K562 (cell line): ENCODE data around the gene COQ8A. TPM values are rescaled to one million over a fixed set of nuclear protein-coding genes. Genes with fewer than 3 reads are reported as not detected.

Experiments used
- ATAC-seq: fragments of 200-7000 bp; cut with Tn5 transposase; 3 replicates; pipeline ENCODE4 v1.9.1; 2020; ENCODE audit warnings: moderate library complexity
- BruUV-seq: library from RNA; stranded (reverse); fragments of 400-500 nt; replicated peaks from 2 replicates; lab custom pipeline; 2021; lab: Mats Ljungman, UMichigan
- CTCF ChIA-PET: fragments of 300-600 bp; formaldehyde crosslinking; extraction: SDS; loops from one replicate; lab custom pipeline; 2021; ENCODE audit warnings: low intra/inter-chr PET ratio; lab: Yijun Ruan, JAX
- POLR2A ChIA-PET: fragments of 300-600, 350-650 bp; sonication (Branson Sonifier 250); formaldehyde crosslinking; extraction: SDS; loops from one replicate; lab custom pipeline; 2021; ENCODE audit warnings: antibody characterized with exemption, inconsistent platforms; lab: Yijun Ruan, JAX
- DNase-seq, 4 experiments: peaks; one replicate each; pipeline versions ENCODE4 v3.0.0 to v3.0.0-alpha.2; 2011 to 2018; ENCODE audit warnings: low spot score in 3 of 4, mixed read lengths in 3 of 4; ENCODE audit errors: extremely low read depth in 1 of 4
- FAIRE-seq: peaks from 2 replicates; lab custom pipeline; 2011; peaks lifted over from hg19 to GRCh38; lab: Jason Lieb, UNC
- H2AFZ ChIP-seq: 2 replicates; pipeline ENCODE4 v1.6.0; 2011; ENCODE audit warnings: low read depth, low read length, control low read depth, inconsistent platforms
- H3K27ac ChIP-seq: fragments of 200-600 bp; 3 replicates; pipeline ENCODE4 v1.8.0; 2011; ENCODE audit warnings: low read depth, mild to moderate bottlenecking, control low read depth, inconsistent platforms, low read length, moderate library complexity, mixed read lengths; ENCODE audit errors: extremely low read depth
- H3K27me3 ChIP-seq, 2 experiments: fragments of 300-600 bp in 1 of 2; 2 replicates in 1 of 2; 3 replicates in 1 of 2; pipeline versions ENCODE4 v1.6.0 to v1.8.0; 2011; ENCODE audit warnings: inconsistent platforms in 2 of 2, low read length in 2 of 2, mild to moderate bottlenecking in 1 of 2, mixed read lengths in 1 of 2, moderate library complexity in 1 of 2; ENCODE audit not compliant: control insufficient read depth in 2 of 2, insufficient read depth in 2 of 2
- H3K36me3 ChIP-seq: fragments of 300-600 bp; 3 replicates; pipeline ENCODE4 v1.8.0; 2011; ENCODE audit warnings: mild to moderate bottlenecking, low read length, inconsistent platforms; ENCODE audit not compliant: control insufficient read depth, insufficient read depth
- H3K4me1 ChIP-seq, 2 experiments: fragments of 200-600 bp in 1 of 2; replicated peaks in 1 of 2; 2 replicates in 1 of 2; 3 replicates in 1 of 2; pipeline versions ENCODE4 v1.5.1 to v1.8.0; 2011; ENCODE audit warnings: inconsistent platforms in 2 of 2, low read length in 2 of 2, mild to moderate bottlenecking in 1 of 2, mixed read lengths in 1 of 2, moderate library complexity in 1 of 2; ENCODE audit not compliant: control insufficient read depth in 2 of 2, insufficient read depth in 2 of 2
- H3K4me2 ChIP-seq: 2 replicates; pipeline ENCODE4 v1.6.1; 2011; ENCODE audit warnings: low read length, control low read depth, inconsistent platforms, mixed read lengths; ENCODE audit not compliant: insufficient read depth
- H3K4me3 ChIP-seq: fragments of 200-600 bp; sonication (generic), shearing (Covaris generic); 2 replicates; pipeline ENCODE4 v1.5.1; 2016; ENCODE audit warnings: control low read depth, inconsistent platforms
- H3K79me2 ChIP-seq: fragments of 200-600 bp; 3 replicates; pipeline ENCODE4 v1.8.0; 2011; ENCODE audit warnings: low read length, inconsistent platforms; ENCODE audit not compliant: control insufficient read depth, insufficient read depth
- H3K9ac ChIP-seq, 2 experiments: 2 replicates each; pipeline versions ENCODE4 v1.6.0 to v1.6.1; 2011; ENCODE audit warnings: low read depth in 2 of 2, low read length in 2 of 2, control low read depth in 1 of 2, inconsistent platforms in 1 of 2, mild to moderate bottlenecking in 1 of 2, mixed read lengths in 1 of 2; ENCODE audit not compliant: insufficient read depth in 1 of 2
- H3K9me1 ChIP-seq: one replicate; pipeline ENCODE4 v1.6.0; 2011; ENCODE audit warnings: inconsistent platforms, mild to moderate bottlenecking, low read length, moderate library complexity; ENCODE audit not compliant: control insufficient read depth, insufficient read depth
- H3K9me3 ChIP-seq: replicated peaks from 2 replicates; pipeline ENCODE4 v1.5.1; 2011; ENCODE audit warnings: low read depth, low read length, inconsistent platforms; ENCODE audit not compliant: control insufficient read depth, insufficient read depth
- H4K20me1 ChIP-seq: replicated peaks from 2 replicates; pipeline ENCODE4 v1.6.1; 2011; ENCODE audit warnings: low read length, inconsistent platforms, mixed read lengths; ENCODE audit not compliant: control insufficient read depth, insufficient read depth
- C11orf30 ChIP-seq: fragments of 450-650 bp; IDR thresholded peaks from 2 replicates; pipeline ENCODE4 v1.6.1; 2016; ENCODE audit warnings: low read depth, mild to moderate bottlenecking
- CEBPB ChIP-seq: fragments of 450-650 bp; IDR thresholded peaks from 2 replicates; pipeline ENCODE4 v1.6.1; 2016; ENCODE audit warnings: missing genetic modification characterization, missing compliant biosample characterization
- HSF4 ChIP-seq: fragments of 250-450 bp; sonication (Bioruptor Pico); IDR thresholded peaks from 2 replicates; pipeline ENCODE4 v2.1.2; 2022; ENCODE audit warnings: mild to moderate bottlenecking, moderate library complexity, borderline replicate concordance
- MAZ ChIP-seq, 2 experiments: fragments of 450-650 bp in 1 of 2; sonication (generic) in 1 of 2; formaldehyde crosslinking; IDR thresholded peaks in 1 of 2; conservative IDR thresholded peaks in 1 of 2; 2 replicates each; pipeline versions ENCODE4 v1.4.0 to v1.5.0; 2020; ENCODE audit warnings: mild to moderate bottlenecking in 1 of 2, missing genetic modification reagents in 1 of 2
- NCOA4 ChIP-seq: fragments of 450-650 bp; IDR thresholded peaks from 2 replicates; pipeline ENCODE4 v1.6.1; 2018; ENCODE audit warnings: mild to moderate bottlenecking; ENCODE audit not compliant: partially characterized antibody
- ZFP91 ChIP-seq: sonication (generic); formaldehyde crosslinking; IDR thresholded peaks from 2 replicates; pipeline ENCODE4 v1.8.0; 2022; ENCODE audit warnings: mild to moderate bottlenecking, missing genetic modification reagents
- WGBS: fragments of 100-300 bp; shearing (Covaris generic); methylation state at CpG from one replicate; pipeline ENCODE4 v1.1.6; 2016; ENCODE audit warnings: low coverage, mixed read lengths; ENCODE audit not compliant: insufficient coverage; ENCODE audit errors: missing lambda C conversion rate; 5-methylcytosine and 5-hydroxymethylcytosine counted together
- in situ Hi-C: fragments of 300-500 bp; cut with MboI; formaldehyde crosslinking; loops from 4 replicates; pipeline ENCODE4 v1.15.0; 2018; ENCODE audit warnings: inconsistent platforms, mixed read lengths
- intact Hi-C: fragments of 100-400 bp; cut with micrococcal nuclease; formaldehyde crosslinking; loops from 2 replicates; pipeline ENCODE4 v1.14.2; 2022
- polyA plus RNA-seq, 8 experiments: library from polyadenylated mRNA; depleted of rRNA in 4 of 8; stranded (reverse) in 5 of 8; unstranded in 3 of 8; fragments of >200 nt; fragmentation: Nextera tagmentation in 2 of 8; fragmentation: Illumina TruSeq in 1 of 8; extraction: Ambion mirVana in 2 of 8; extraction: Trizol in 1 of 8; gene quantifications; 2 replicates each; pipeline versions ENCODE4 v1.2.1 to v1.2.3, GENCODE V29; 2011 to 2014; ENCODE audit warnings: inconsistent platforms in 1 of 8, missing spikeins in 1 of 8
- total RNA-seq, 7 experiments: library from RNA; depleted of rRNA in 6 of 7; stranded (reverse); fragments of >200 nt in 6 of 7; fragmentation: Illumina TruSeq in 2 of 7; extraction: Trizol in 2 of 7; gene quantifications; 2 replicates each; pipeline versions ENCODE4 v1.2.1 to v1.2.3, GENCODE V29; 2011 to 2021; ENCODE audit warnings: low replicate concordance in 1 of 7
- TF ChIP-seq, protein P1 (sequence below): fragments of 450-650 bp; IDR thresholded peaks from 2 replicates; pipeline ENCODE4 v1.6.1; 2016; ENCODE audit warnings: borderline replicate concordance

Gene COQ8A
- total and polyA plus RNA-seq, 9 of the 15 experiments (the other 6 are each of a cell fraction or from before 2014, with no cell fraction given): 2.6 to 54.3 (median 32.4) TPM

GRCh38 chr1:226973371-226973897 lies 33.3 kb downstream of the COQ8A start (continued):
- TF ChIP-seq, protein P1, sequence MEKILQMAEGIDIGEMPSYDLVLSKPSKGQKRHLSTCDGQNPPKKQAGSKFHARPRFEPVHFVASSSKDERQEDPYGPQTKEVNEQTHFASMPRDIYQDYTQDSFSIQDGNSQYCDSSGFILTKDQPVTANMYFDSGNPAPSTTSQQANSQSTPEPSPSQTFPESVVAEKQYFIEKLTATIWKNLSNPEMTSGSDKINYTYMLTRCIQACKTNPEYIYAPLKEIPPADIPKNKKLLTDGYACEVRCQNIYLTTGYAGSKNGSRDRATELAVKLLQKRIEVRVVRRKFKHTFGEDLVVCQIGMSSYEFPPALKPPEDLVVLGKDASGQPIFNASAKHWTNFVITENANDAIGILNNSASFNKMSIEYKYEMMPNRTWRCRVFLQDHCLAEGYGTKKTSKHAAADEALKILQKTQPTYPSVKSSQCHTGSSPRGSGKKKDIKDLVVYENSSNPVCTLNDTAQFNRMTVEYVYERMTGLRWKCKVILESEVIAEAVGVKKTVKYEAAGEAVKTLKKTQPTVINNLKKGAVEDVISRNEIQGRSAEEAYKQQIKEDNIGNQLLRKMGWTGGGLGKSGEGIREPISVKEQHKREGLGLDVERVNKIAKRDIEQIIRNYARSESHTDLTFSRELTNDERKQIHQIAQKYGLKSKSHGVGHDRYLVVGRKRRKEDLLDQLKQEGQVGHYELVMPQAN: no peak
- TF ChIP-seq C11orf30: no peak

GRCh38 chr1:226973898-226974543 lies 33.9 kb downstream of the COQ8A start:
- 53% methylated on average over 11 of the region's 11 CpGs for WGBS
- H3K4me1 ChIP-seq: peaks cover 0 to 6% of the 10 kb centered on the region in 2 experiments; a peak in 1 of 5 replicates
- no peaks in the 10 kb centered on the region for H3K9me1 ChIP-seq
- H3K36me3 ChIP-seq: peaks cover 8% of the 10 kb centered on the region; the same call in 2 of the 3 replicates
- ChIA-PET POLR2A (interaction anchor here (0.7 to 1.0 kb wide), 2 partner anchors 15 to 55 kb away, joined by 3 to 4 read pairs; no protein-coding TSS in a partner anchor), CTCF (no interaction called here)
- no peak overlapping the region for H3K4me3 ChIP-seq
- DNase-seq: no peak
- H3K4me2 ChIP-seq: no peak overlapping the region
- no peaks in the 10 kb centered on the region for H3K79me2 ChIP-seq
- no peaks in the 10 kb centered on the region for H3K27me3 ChIP-seq
- H4K20me1 ChIP-seq: no peaks in the 10 kb centered on the region; the same call in 1 of the 2 replicates
- TF ChIP-seq HSF4 (CRISPR knock-in tag) (no peak), ZFP91 (CRISPR knock-in tag) (no peak), MAZ (CRISPR knock-in tag; conservative IDR thresholded peaks at IDR 0.05 in 1 of 2, IDR thresholded peaks at IDR 0.05 in 1 of 2) (peak in 1 of 2 experiments; percentile 30; a peak in 1 of 4 replicates), CEBPB (tag) (peak; percentile 68; the same call in 1 of the 2 replicates), NCOA4 (no peak)
- TF ChIP-seq, all 486 proteins: peak for 2
- peak overlapping the region in 1 of 2 experiments; percentile 39; a peak in 2 of 4 replicates for H3K9ac ChIP-seq
- no peaks in the 10 kb centered on the region for H3K9me3 ChIP-seq
- intact Hi-C loops: no loop called here
- ATAC-seq (peak; percentile 64), FAIRE-seq (peak; percentile 52)
- no peak overlapping the region for H2AFZ ChIP-seq
- in situ Hi-C loops: no loop called here
- BruUV-seq: no TSS peak
- H3K27ac ChIP-seq: no peak overlapping the region
